ENCODE measurements around the gene TM6SF1. TPM values are rescaled to one million over a fixed set of nuclear protein-coding genes. Genes with fewer than 3 reads are reported as not detected.

TM6SF1 gene
- total RNA-seq, 4 donors from 2014 or later: 7.8 to 19.9 (median 12.8) TPM

DNA sequence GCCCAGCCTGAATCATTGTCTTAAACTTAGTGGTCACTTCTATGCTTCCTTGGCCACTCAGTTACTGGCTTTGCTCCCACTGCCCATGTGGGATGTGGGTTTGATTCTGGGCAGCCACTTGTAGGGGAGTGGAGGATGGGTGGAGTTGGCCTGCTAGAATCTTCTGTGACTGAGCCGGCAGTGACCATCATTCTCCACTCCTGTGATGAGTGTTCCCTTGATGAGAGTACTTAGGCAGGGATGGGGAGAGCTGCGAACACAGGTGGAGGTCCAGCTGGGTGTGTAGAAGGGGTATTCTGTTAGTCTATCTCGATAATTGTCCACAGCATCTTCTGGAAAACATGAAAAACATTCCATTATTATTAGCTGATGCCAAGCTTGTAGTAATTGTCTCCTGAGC lies 8.0 kb downstream of the TM6SF1 start:
- H3K36me3 ChIP-seq: no peaks in the 10 kb centered on the region
- intact Hi-C loops (cut with DNase I): no loop called here
- no peak overlapping the region for H3K27ac ChIP-seq
- TF ChIP-seq, protein P1, sequence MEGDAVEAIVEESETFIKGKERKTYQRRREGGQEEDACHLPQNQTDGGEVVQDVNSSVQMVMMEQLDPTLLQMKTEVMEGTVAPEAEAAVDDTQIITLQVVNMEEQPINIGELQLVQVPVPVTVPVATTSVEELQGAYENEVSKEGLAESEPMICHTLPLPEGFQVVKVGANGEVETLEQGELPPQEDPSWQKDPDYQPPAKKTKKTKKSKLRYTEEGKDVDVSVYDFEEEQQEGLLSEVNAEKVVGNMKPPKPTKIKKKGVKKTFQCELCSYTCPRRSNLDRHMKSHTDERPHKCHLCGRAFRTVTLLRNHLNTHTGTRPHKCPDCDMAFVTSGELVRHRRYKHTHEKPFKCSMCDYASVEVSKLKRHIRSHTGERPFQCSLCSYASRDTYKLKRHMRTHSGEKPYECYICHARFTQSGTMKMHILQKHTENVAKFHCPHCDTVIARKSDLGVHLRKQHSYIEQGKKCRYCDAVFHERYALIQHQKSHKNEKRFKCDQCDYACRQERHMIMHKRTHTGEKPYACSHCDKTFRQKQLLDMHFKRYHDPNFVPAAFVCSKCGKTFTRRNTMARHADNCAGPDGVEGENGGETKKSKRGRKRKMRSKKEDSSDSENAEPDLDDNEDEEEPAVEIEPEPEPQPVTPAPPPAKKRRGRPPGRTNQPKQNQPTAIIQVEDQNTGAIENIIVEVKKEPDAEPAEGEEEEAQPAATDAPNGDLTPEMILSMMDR (IDR thresholded peaks at IDR 0.05): no peak
- no peak for TF ChIP-seq POLR2A (IDR thresholded peaks at IDR 0.05)
- H3K9me3 ChIP-seq: no peaks in the 10 kb centered on the region
- DNase-seq: no peak
- peaks cover 0 to 17% of the 10 kb centered on the region in 2 donors for H3K4me1 ChIP-seq
- H3K4me3 ChIP-seq (replicated peaks in 1 of 3): no peak overlapping the region
- H3K27me3 ChIP-seq: no peaks in the 10 kb centered on the region
- WGBS, 2 donors: 75 to 79% methylated on average over 2 to 3 of the region's 3 CpGs

DNA sequence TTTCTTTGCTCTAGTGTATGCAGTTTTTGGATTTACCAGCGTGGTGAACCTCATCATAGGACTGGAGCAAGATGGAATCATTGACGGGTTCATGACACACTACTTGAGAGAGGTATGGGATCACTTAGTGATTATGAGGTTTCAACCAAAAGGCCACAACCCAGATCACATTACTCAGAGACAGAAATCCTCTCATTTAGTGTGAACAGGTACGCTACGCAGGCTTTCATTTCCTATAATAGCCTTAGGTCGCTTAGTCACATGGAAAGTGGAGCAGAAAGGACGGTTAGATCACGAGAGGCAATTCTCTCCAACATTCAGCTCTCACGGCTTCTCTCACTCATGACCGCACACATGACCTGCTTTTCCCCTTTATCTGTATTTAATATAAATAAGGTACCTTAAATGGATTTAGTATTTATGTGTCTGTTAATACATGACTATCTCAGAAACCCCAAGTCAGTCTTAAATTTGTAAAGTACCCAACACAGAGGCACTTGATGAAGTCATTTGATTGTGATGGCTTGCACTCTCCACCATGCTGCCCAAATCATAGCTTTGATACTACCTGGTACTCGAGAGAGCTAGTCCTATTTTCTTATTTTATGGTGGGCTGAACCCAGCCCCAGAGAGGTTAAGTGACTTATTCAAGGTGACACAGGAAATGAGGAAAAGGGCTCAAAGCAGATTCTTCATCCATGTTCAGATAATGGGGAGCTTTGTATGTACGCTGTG lies 8.6 kb downstream of the TM6SF1 start:
- Histone ChIP-seq H3K9me3 (no peaks in the 10 kb centered on the region), H3K36me3 (no peaks in the 10 kb centered on the region), H3K4me3 (replicated peaks in 1 of 3) (no peak overlapping the region), H3K27ac (no peak overlapping the region), H3K4me1 (peaks cover 0 to 12% of the 10 kb centered on the region in 2 donors), H3K27me3 (no peaks in the 10 kb centered on the region)
- TF ChIP-seq POLR2A (IDR thresholded peaks at IDR 0.05): no peak
- TF ChIP-seq, protein P1 (IDR thresholded peaks at IDR 0.05): no peak
- intact Hi-C loops (cut with DNase I): no loop called here
- DNase-seq: no peak
- 90 to 92% methylated on average over 11 of the region's 11 CpGs for WGBS, 2 donors

DNA sequence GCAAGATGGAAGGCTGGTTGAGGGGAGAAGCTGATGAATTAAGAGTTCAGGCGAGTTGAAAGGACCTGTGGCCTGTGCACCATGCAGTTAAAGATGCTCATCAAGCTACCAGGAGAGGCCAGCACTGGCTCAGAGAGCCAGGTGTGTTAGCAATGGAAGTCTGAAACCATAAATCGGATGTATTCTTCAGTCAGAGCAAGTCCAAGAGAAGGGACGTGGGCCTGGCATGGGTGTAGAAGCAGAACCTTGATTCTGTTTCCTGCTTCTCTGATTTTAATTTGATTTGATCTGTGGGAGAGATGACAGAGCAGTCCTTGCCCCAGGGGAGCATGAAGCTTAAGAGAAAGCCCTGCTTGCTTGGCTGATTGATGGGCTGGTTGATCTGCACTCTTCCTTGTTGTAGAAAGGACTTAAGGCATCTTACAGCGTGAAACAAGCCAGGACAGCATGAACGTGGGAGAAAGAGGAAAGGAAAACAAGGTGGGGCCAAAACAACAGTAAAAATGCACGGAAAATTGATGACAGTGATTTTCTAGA lies 10.9 kb downstream of the TM6SF1 start:
- no peaks in the 10 kb centered on the region for H3K27me3 ChIP-seq
- no peak for DNase-seq
- no peak overlapping the region for H3K27ac ChIP-seq
- no peaks in the 10 kb centered on the region for H3K9me3 ChIP-seq
- no peak for TF ChIP-seq POLR2A (IDR thresholded peaks at IDR 0.05)
- TF ChIP-seq, protein P1 (IDR thresholded peaks at IDR 0.05): no peak
- no peaks in the 10 kb centered on the region for H3K36me3 ChIP-seq
- no peak overlapping the region for H3K4me3 ChIP-seq (replicated peaks in 1 of 3)
- peaks cover 0 to 4% of the 10 kb centered on the region in 2 donors for H3K4me1 ChIP-seq
- intact Hi-C loops (cut with DNase I): no loop called here
- WGBS, 2 donors: 73 to 83% methylated on average over 6 of the region's 6 CpGs

GRCh38 chr15:83118968-83119367 lies 11.5 kb downstream of the TM6SF1 start:
- intact Hi-C loops (cut with DNase I): no loop called here
- Histone ChIP-seq H3K4me3 (replicated peaks in 1 of 3) (no peak overlapping the region), H3K4me1 (no peaks in the 10 kb centered on the region), H3K9me3 (no peaks in the 10 kb centered on the region), H3K27me3 (no peaks in the 10 kb centered on the region), H3K36me3 (no peaks in the 10 kb centered on the region), H3K27ac (no peak overlapping the region)
- 90 to 91% methylated on average over 4 of the region's 4 CpGs for WGBS, 2 donors
- TF ChIP-seq, protein P1 (IDR thresholded peaks at IDR 0.05): no peak
- TF ChIP-seq POLR2A (IDR thresholded peaks at IDR 0.05): no peak
- no peak for DNase-seq

DNA sequence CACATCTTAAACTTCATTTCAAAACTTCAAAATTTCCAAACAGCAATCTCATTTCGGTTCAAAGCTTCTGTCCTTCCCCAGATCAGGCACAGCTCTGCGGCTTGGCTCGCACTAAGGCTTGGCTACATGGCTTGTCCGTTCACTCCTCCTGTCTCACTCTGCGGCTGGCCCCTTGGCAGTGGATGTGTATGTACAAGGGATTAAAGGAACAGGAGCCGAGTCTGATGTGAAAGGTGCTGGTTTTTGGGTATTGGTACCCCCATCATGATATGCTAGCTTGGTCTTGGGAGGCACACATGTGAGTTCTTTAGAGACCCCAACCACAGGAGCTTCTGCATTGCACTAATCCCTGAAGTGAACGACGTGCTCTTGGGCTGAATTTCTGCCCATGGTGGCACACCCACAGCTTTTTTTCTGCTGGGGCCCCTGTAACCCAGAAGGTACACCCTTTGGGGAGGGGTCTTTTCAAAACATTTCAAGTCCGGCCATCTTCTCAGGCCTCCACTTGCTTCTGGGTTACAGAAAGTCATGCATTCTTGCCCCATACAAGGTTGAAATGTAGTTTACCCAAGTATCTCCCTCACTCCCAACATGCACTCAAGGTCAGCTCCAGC lies 12.6 kb downstream of the TM6SF1 start:
- DNase-seq: no peak
- no peaks in the 10 kb centered on the region for H3K4me1 ChIP-seq
- H3K9me3 ChIP-seq: no peaks in the 10 kb centered on the region
- no peak for TF ChIP-seq POLR2A (IDR thresholded peaks at IDR 0.05)
- TF ChIP-seq, protein P1 (IDR thresholded peaks at IDR 0.05): no peak
- H3K36me3 ChIP-seq: no peaks in the 10 kb centered on the region
- WGBS, 2 donors: 91 to 92% methylated on average over 7 to 9 of the region's 9 CpGs
- intact Hi-C loops (cut with DNase I): no loop called here
- no peak overlapping the region for H3K27ac ChIP-seq
- no peaks in the 10 kb centered on the region for H3K27me3 ChIP-seq
- H3K4me3 ChIP-seq (replicated peaks in 1 of 3): no peak overlapping the region

Measured in thyroid gland (tissue), 4 donors.